Liver (tissue), 9 donors: Measurements from ENCODE around the gene ARPC1A. TPM values are rescaled to one million over a fixed set of nuclear protein-coding genes. Genes with fewer than 3 reads are reported as not detected.
A peak's percentile ranks its signal among the peaks of the same experiment; 100 is the strongest.

Experiments
- DNase-seq: peaks from one replicate; pipeline ENCODE4 v3.0.0-alpha.2; 2017; ENCODE audit warnings: low spot score
- H3K27ac ChIP-seq, 2 donors: one replicate each; pipeline ENCODE4 v1.7.0; 2013; ENCODE audit warnings: inconsistent platforms in 2 of 2, low read length in 2 of 2, control low read depth in 1 of 2, low read depth in 1 of 2, mild to moderate bottlenecking in 1 of 2
- H3K27me3 ChIP-seq, 4 donors: one replicate each; pipeline versions ENCODE4 v1.6.1 to v1.7.0; 2013; ENCODE audit warnings: low read length in 3 of 4, inconsistent platforms in 1 of 4, mild to moderate bottlenecking in 1 of 4, moderate library complexity in 1 of 4; ENCODE audit not compliant: control insufficient read depth in 4 of 4, insufficient read depth in 4 of 4
- H3K36me3 ChIP-seq, 4 donors: one replicate each; pipeline versions ENCODE4 v1.6.1 to v1.7.0; 2013; ENCODE audit warnings: low read length in 3 of 4, mild to moderate bottlenecking in 3 of 4, low read depth in 1 of 4, moderate library complexity in 1 of 4; ENCODE audit not compliant: control insufficient read depth in 4 of 4, insufficient read depth in 3 of 4
- H3K4me1 ChIP-seq, 4 donors: one replicate each; pipeline versions ENCODE4 v1.6.1 to v1.7.0; 2013; ENCODE audit warnings: low read length in 3 of 4, mild to moderate bottlenecking in 3 of 4, moderate library complexity in 1 of 4; ENCODE audit not compliant: control insufficient read depth in 4 of 4, insufficient read depth in 4 of 4
- H3K4me3 ChIP-seq, 3 donors: one replicate each; pipeline versions ENCODE4 v1.6.1 to v1.7.0; 2013; ENCODE audit warnings: low read length in 3 of 3, control low read depth in 1 of 3, low read depth in 1 of 3, mild to moderate bottlenecking in 1 of 3
- H3K9ac ChIP-seq, 2 donors: one replicate each; pipeline ENCODE4 v1.7.0; 2013; ENCODE audit warnings: low read length in 2 of 2, mild to moderate bottlenecking in 2 of 2, moderate library complexity in 2 of 2, control low read depth in 1 of 2, low read depth in 1 of 2
- H3K9me3 ChIP-seq, 4 donors: one replicate each; pipeline versions ENCODE4 v1.6.1 to v1.7.0; 2013; ENCODE audit warnings: low read length in 3 of 4; ENCODE audit not compliant: control insufficient read depth in 4 of 4
- EGR1 ChIP-seq, 2 donors: IDR thresholded peaks; 2 replicates each; pipeline ENCODE4 v1.6.1; 2016 to 2018; ENCODE audit warnings: antibody characterized with exemption in 2 of 2, low read depth in 2 of 2
- FOXA1 ChIP-seq: IDR thresholded peaks from 2 replicates; pipeline ENCODE4 v1.6.1; 2016; ENCODE audit warnings: antibody characterized with exemption
- FOXA2 ChIP-seq: IDR thresholded peaks from 2 replicates; pipeline ENCODE4 v1.6.1; 2016; ENCODE audit warnings: antibody characterized with exemption
- GABPA ChIP-seq, 2 donors: IDR thresholded peaks in 1 of 2; conservative IDR thresholded peaks in 1 of 2; 2 replicates each; pipeline ENCODE4 v1.6.1; 2016; ENCODE audit warnings: antibody characterized with exemption in 2 of 2, mild to moderate bottlenecking in 1 of 2, moderate library complexity in 1 of 2
- HNF4A ChIP-seq, 2 donors: conservative IDR thresholded peaks; 2 replicates each; pipeline ENCODE4 v1.6.1; 2016; ENCODE audit warnings: antibody characterized with exemption in 2 of 2, mild to moderate bottlenecking in 2 of 2
- HNF4G ChIP-seq: IDR thresholded peaks from 2 replicates; pipeline ENCODE4 v1.6.1; 2016; ENCODE audit warnings: antibody characterized with exemption
- JUND ChIP-seq, 2 donors: IDR thresholded peaks; 2 replicates each; pipeline ENCODE4 v1.6.1; 2016; ENCODE audit warnings: antibody characterized with exemption in 2 of 2
- MAX ChIP-seq: IDR thresholded peaks from 2 replicates; pipeline ENCODE4 v1.6.1; 2016; ENCODE audit warnings: antibody characterized with exemption
- RAD21 ChIP-seq, 2 donors: IDR thresholded peaks; 2 replicates each; pipeline ENCODE4 v1.6.1; 2016; ENCODE audit warnings: antibody characterized with exemption in 2 of 2, mild to moderate bottlenecking in 2 of 2
- RXRA ChIP-seq, 2 donors: IDR thresholded peaks; 2 replicates each; pipeline ENCODE4 v1.6.1; 2017 to 2018; ENCODE audit warnings: antibody characterized with exemption in 2 of 2, mild to moderate bottlenecking in 1 of 2
- SP1 ChIP-seq: IDR thresholded peaks from 2 replicates; pipeline ENCODE4 v1.6.1; 2018; ENCODE audit warnings: antibody characterized with exemption, mild to moderate bottlenecking
- TAF1 ChIP-seq: conservative IDR thresholded peaks from 2 replicates; pipeline ENCODE4 v1.6.1; 2016; ENCODE audit warnings: antibody characterized with exemption, mild to moderate bottlenecking
- YY1 ChIP-seq: IDR thresholded peaks from 2 replicates; pipeline ENCODE4 v1.6.1; 2016; ENCODE audit warnings: antibody characterized with exemption, mild to moderate bottlenecking
- WGBS: extraction: QIAGEN DNeasy Blood & Tissue Kit; methylation state at CpG from one replicate; pipeline ENCODE4 v1.1.7; 2013; 5-methylcytosine and 5-hydroxymethylcytosine counted together
- polyA plus RNA-seq, 2 donors: library from polyadenylated mRNA; stranded (reverse) in 1 of 2; unstranded in 1 of 2; fragments of 200-250 nt in 1 of 2; fragments of >200 nt in 1 of 2; fragmentation: Nextera tagmentation in 1 of 2; extraction: Ambion mirVana in 1 of 2; gene quantifications; one replicate each; pipeline versions ENCODE4 v1.2.1 to v1.2.3, GENCODE V29; 2013 to 2015
- total RNA-seq, 2 donors: library from RNA; depleted of rRNA; stranded (reverse); fragments of >200 nt; gene quantifications; one replicate each; pipeline ENCODE4 v1.2.3, GENCODE V29; 2014
- TF ChIP-seq, protein P1 (sequence below): IDR thresholded peaks from 2 replicates; pipeline ENCODE4 v1.6.1; 2016; ENCODE audit warnings: antibody characterized with exemption
- TF ChIP-seq, protein P2 (sequence below): fragments of 150-350 bp; IDR thresholded peaks from 2 replicates; pipeline ENCODE4 v1.5.1; 2017; ENCODE audit warnings: improper control_type of control experiment, low read depth, low read length; ENCODE audit not compliant: missing input control
- donor health status: healthy.
- donor health status: healthy.
- donor health status: healthy.
- donor health status: healthy.
- donor health status: healthy.

Gene ARPC1A
- total and polyA plus RNA-seq, 4 donors: 46.7 to 84.0 (median 60.8) TPM

DNA sequence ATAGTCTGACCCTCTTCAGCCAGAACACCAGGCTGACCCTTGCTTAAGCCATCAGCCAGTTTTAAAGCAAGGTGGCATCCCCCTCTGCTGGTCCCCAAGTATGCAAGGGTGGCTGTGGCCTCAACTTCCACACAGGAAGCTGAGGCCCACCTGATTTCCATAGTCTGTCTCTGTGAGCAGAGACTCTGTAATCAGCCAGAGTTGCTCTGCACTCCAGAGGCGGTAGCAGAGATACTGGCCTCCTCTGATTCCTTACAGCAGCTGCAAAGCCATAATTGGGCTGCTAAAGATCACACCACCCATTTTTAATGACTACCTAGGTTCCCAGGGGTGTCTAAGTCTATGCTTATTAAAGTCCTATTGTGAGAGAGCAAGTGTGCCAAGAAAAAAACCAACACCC, 80.9 kb downstream of the ARPC1A start:
- no peak for DNase-seq
- TF ChIP-seq FOXA2 (no peak), MAX (no peak), FOXA1 (no peak), SP1 (no peak), JUND (IDR thresholded peaks at IDR 0.05) (no peak), TAF1 (no peak)
- H3K27me3 ChIP-seq: no peaks in the 10 kb centered on the region
- H3K4me3 ChIP-seq: no peak overlapping the region
- peaks cover 7 to 32% (median 12%) of the 10 kb centered on the region in 4 donors for H3K36me3 ChIP-seq
- no peak overlapping the region for H3K27ac ChIP-seq
- no peaks in the 10 kb centered on the region for H3K9me3 ChIP-seq
- 81% methylated on average over 1 of the region's 1 CpG for WGBS
- H3K9ac ChIP-seq: no peak overlapping the region
- H3K4me1 ChIP-seq: peaks cover 3 to 31% (median 25%) of the 10 kb centered on the region in 4 donors

- Histone ChIP-seq H3K4me1 (peaks cover 3 to 31% (median 25%) of the 10 kb centered on the region in 4 donors), H3K27me3 (no peaks in the 10 kb centered on the region), H3K36me3 (peaks cover 8 to 33% (median 16%) of the 10 kb centered on the region in 4 donors), H3K9me3 (no peaks in the 10 kb centered on the region), H3K4me3 (peak overlapping the region; percentile 86 to 99 (median 89)), H3K27ac (peak overlapping the region; percentile 97 to 99), H3K9ac (peak overlapping the region; percentile 67 to 80)
- peak; percentile 52 for DNase-seq
- TF ChIP-seq, protein P1, sequence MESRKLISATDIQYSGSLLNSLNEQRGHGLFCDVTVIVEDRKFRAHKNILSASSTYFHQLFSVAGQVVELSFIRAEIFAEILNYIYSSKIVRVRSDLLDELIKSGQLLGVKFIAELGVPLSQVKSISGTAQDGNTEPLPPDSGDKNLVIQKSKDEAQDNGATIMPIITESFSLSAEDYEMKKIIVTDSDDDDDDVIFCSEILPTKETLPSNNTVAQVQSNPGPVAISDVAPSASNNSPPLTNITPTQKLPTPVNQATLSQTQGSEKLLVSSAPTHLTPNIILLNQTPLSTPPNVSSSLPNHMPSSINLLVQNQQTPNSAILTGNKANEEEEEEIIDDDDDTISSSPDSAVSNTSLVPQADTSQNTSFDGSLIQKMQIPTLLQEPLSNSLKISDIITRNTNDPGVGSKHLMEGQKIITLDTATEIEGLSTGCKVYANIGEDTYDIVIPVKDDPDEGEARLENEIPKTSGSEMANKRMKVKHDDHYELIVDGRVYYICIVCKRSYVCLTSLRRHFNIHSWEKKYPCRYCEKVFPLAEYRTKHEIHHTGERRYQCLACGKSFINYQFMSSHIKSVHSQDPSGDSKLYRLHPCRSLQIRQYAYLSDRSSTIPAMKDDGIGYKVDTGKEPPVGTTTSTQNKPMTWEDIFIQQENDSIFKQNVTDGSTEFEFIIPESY: no peak
- peak; percentile 18 for TF ChIP-seq SP1
- under 1% methylated on average over 28 of the region's 28 CpGs for WGBS
Measured at GRCh38 chr7:99407872-99408378, 82.2 kb downstream of the ARPC1A start.

DNA sequence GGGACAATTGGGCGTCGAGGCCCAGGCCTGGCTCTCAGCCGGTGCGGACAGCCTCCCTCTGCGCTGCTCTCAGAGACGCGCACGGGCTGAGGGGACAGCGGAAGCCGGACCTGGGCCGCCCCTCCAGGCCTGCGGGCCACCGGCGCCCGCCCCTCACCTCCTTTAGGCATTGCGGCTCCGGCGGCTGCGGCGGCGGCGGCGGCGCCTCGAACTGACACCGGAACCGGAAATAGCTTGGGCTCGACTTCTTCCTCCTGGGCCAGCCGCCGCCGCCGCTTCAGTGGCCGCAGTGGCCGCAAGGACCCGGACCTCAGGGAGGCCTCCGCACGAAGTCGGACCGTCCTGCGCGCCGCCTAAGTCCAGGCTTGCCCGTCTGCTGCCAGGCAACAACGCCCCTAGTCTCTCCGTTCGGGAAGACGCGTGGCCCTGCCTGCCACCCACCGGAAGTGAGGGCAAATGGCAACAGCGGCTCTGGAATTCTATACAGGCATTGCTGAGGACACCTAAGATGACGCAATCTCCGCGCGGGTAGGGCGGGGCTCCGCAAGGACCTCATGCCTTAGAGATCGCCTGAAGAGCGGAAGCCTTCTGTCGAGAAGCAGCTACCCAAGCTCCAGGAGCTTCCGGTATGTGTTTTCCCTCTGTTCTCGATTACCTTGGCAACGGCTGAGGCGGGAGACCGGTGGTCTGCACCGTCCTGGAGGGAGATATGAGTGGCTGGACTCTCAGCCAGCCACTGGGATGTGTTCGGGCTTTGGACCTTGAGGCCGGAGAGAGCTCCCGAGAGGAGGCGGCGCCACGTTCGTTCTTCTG, 82.9 kb downstream of the ARPC1A start, which contains the start of the genes BUD31 and PDAP1:
Gene BUD31 (plus strand): TSS at position 591 of the 813 bp plus-strand sequence. CDS start 2,124 bp downstream, outside the sequence.
Gene PDAP1 (minus strand): TSS at position 219 of the 813 bp plus-strand sequence. CDS start 49 bp downstream, at position 170.
- under 1% methylated on average over 72 of the region's 72 CpGs for WGBS
- DNase-seq: peak; percentile 97
- Histone ChIP-seq H3K27me3 (no peaks in the 10 kb centered on the region), H3K4me1 (peaks cover 3 to 31% (median 25%) of the 10 kb centered on the region in 4 donors), H3K36me3 (peaks cover 8 to 32% (median 19%) of the 10 kb centered on the region in 4 donors), H3K4me3 (peak within 1 kb of the TSS; percentile 86 to 99 (median 97)), H3K9ac (peak within 1 kb of the TSS; percentile 67 to 91), H3K27ac (peak within 1 kb of the TSS; percentile 97 to 99), H3K9me3 (no peaks in the 10 kb centered on the region)
- TF ChIP-seq RXRA (IDR thresholded peaks at IDR 0.05) (peak; percentile 42 to 50), FOXA2 (no peak), RAD21 (IDR thresholded peaks at IDR 0.05) (peak; percentile 10 to 40), HNF4G (no peak), FOXA1 (no peak), HNF4A (conservative IDR thresholded peaks at IDR 0.05) (peak; percentile 29 to 47), GABPA (IDR thresholded peaks at IDR 0.05 in 1 of 2, conservative IDR thresholded peaks at IDR 0.05 in 1 of 2) (peak; percentile 82 to 95), MAX (peak; percentile 90), EGR1 (IDR thresholded peaks at IDR 0.05; ENCODE audit: low read depth in 2 of 2) (peak in 1 of 2 donors; percentile 61), SP1 (peak; percentile 77), TAF1 (peak; percentile 93), JUND (IDR thresholded peaks at IDR 0.05) (peak; percentile 88 to 92), YY1 (peak; percentile 86)
- TF ChIP-seq, protein P2, sequence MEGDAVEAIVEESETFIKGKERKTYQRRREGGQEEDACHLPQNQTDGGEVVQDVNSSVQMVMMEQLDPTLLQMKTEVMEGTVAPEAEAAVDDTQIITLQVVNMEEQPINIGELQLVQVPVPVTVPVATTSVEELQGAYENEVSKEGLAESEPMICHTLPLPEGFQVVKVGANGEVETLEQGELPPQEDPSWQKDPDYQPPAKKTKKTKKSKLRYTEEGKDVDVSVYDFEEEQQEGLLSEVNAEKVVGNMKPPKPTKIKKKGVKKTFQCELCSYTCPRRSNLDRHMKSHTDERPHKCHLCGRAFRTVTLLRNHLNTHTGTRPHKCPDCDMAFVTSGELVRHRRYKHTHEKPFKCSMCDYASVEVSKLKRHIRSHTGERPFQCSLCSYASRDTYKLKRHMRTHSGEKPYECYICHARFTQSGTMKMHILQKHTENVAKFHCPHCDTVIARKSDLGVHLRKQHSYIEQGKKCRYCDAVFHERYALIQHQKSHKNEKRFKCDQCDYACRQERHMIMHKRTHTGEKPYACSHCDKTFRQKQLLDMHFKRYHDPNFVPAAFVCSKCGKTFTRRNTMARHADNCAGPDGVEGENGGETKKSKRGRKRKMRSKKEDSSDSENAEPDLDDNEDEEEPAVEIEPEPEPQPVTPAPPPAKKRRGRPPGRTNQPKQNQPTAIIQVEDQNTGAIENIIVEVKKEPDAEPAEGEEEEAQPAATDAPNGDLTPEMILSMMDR: no peak
- TF ChIP-seq, protein P1: peak; percentile 63
